Lower leg skin (tissue), 4 donors: ENCODE data around the gene KLHL17. TPM values are rescaled to one million over a fixed set of nuclear protein-coding genes. Genes with fewer than 3 reads are reported as not detected.

Source experiments
- DNase-seq, 2 donors: peaks; one replicate each; pipeline ENCODE4 v3.0.0-alpha.2; 2019; ENCODE audit warnings: low spot score in 2 of 2
- H3K4me3 ChIP-seq: fragments of 200-600 bp; sonication (generic); 2 replicates; pipeline ENCODE4 v1.5.1; 2017; ENCODE audit warnings: mild to moderate bottlenecking, low read depth; ENCODE audit not compliant: poor library complexity, severe bottlenecking
- CTCF ChIP-seq, 3 donors: fragments of 450-650 bp; IDR thresholded peaks; one replicate each; pipeline ENCODE4 v1.5.1; 2016; ENCODE audit warnings: antibody characterized with exemption in 3 of 3, mild to moderate bottlenecking in 3 of 3, moderate library complexity in 2 of 3
- POLR2A ChIP-seq, 2 donors: fragments of 450-650 bp; IDR thresholded peaks; one replicate each; pipeline ENCODE4 v1.6.1; 2016 to 2017; ENCODE audit warnings: antibody characterized with exemption in 2 of 2, mild to moderate bottlenecking in 1 of 2, moderate library complexity in 1 of 2
- WGBS, 2 donors: methylation state at CpG; one replicate each; pipeline ENCODE4 v1.1.5; 2018; 5-methylcytosine and 5-hydroxymethylcytosine counted together
- intact Hi-C: fragments of 100-400 bp; cut with DNase I; formaldehyde crosslinking; loops from one replicate; pipeline ENCODE4 v1.15.0; 2023; ENCODE audit warnings: low total_unique reads
- total RNA-seq, 4 donors: library from RNA; depleted of rRNA; stranded (reverse); fragments of >200 nt; gene quantifications; one replicate each; pipeline ENCODE4 v1.1.0, GENCODE V29; 2016

KLHL17 gene
- total RNA-seq, result 10 to 100 TPM in 3 of 4 donors, 1 to 10 TPM in 1; 9.7 to 30.9 (median 16.3) TPM

GRCh38 chr1:960363-961131 lies at the start of gene KLHL17:
Gene KLHL17 (plus strand): TSS chr1:960584. CDS start chr1:960694, 110 bp downstream.
- intact Hi-C loops, result no loop called here
- peak; percentile 46 to 95 for DNase-seq
- TF ChIP-seq CTCF (IDR thresholded peaks at IDR 0.05) (no peak), POLR2A (IDR thresholded peaks at IDR 0.05) (no peak)
- peak within 1 kb of the TSS; percentile 55 for H3K4me3 ChIP-seq
- 0% methylated on average over 37 to 52 of the region's 109 CpGs for WGBS, 2 donors

- TF ChIP-seq POLR2A (IDR thresholded peaks at IDR 0.05) (no peak), CTCF (IDR thresholded peaks at IDR 0.05) (no peak)
- no peak overlapping the region for H3K4me3 ChIP-seq
- intact Hi-C loops, result no loop called here
- WGBS, 2 donors, result 37 to 43% methylated on average over 25 of the region's 25 CpGs
- DNase-seq, result peak in 1 of 2 donors; percentile 86
Measured at GRCh38 chr1:910881-911721, 49.3 kb upstream of the KLHL17 start.

- TF ChIP-seq CTCF (IDR thresholded peaks at IDR 0.05) (no peak), POLR2A (IDR thresholded peaks at IDR 0.05) (no peak)
- intact Hi-C loops, result no loop called here
- peak in 1 of 2 donors; percentile 29 for DNase-seq
- H3K4me3 ChIP-seq, result no peak overlapping the region
- 72 to 73% methylated on average over 15 of the region's 15 CpGs for WGBS, 2 donors
Measured at GRCh38 chr1:911875-912739, 48.3 kb upstream of the KLHL17 start.

GRCh38 chr1:912740-913301 lies 47.6 kb upstream of the KLHL17 start:
- TF ChIP-seq POLR2A (IDR thresholded peaks at IDR 0.05) (no peak), CTCF (IDR thresholded peaks at IDR 0.05) (no peak)
- 21 to 27% methylated on average over 20 to 24 of the region's 24 CpGs for WGBS, 2 donors
- intact Hi-C loops, result no loop called here
- DNase-seq, result peak in 1 of 2 donors; percentile 83
- H3K4me3 ChIP-seq, result no peak overlapping the region

GRCh38 chr1:913491-914130 lies 46.8 kb upstream of the KLHL17 start:
- 60 to 64% methylated on average over 11 to 15 of the region's 16 CpGs for WGBS, 2 donors
- intact Hi-C loops, result no loop called here
- H3K4me3 ChIP-seq, result no peak overlapping the region
- peak in 1 of 2 donors; percentile 84 for DNase-seq
- TF ChIP-seq POLR2A (IDR thresholded peaks at IDR 0.05), result no peak
- no peak for TF ChIP-seq CTCF (IDR thresholded peaks at IDR 0.05)
